DND-41 (cell line): ENCODE measurements around the gene HRH2.

Source experiments
- ATAC-seq: fragments of 200-7000 bp; cut with Tn5 transposase; 3 replicates; pipeline ENCODE4 v1.9.1; 2021; ENCODE audit warnings: low read depth; ENCODE audit not compliant: insufficient read depth
- DNase-seq: peaks from one replicate; pipeline ENCODE4 v3.0.0-alpha.2; 2020
- H2AFZ ChIP-seq: 2 replicates; pipeline ENCODE4 v1.6.0; 2012; ENCODE audit warnings: low read depth, low read length
- H3K27ac ChIP-seq: 2 replicates; pipeline ENCODE4 v1.5.1; 2012; ENCODE audit warnings: low read length, inconsistent platforms
- H3K27me3 ChIP-seq: fragments of 200-600 bp; sonication (generic); 2 replicates; pipeline ENCODE4 v1.6.0; 2012; ENCODE audit warnings: low read length, mild to moderate bottlenecking, inconsistent platforms; ENCODE audit not compliant: insufficient read depth, poor library complexity
- H3K36me3 ChIP-seq: 2 replicates; pipeline ENCODE4 v1.5.1; 2012; ENCODE audit warnings: low read length, inconsistent platforms; ENCODE audit not compliant: insufficient read depth
- H3K4me1 ChIP-seq: 2 replicates; pipeline ENCODE4 v1.5.1; 2012; ENCODE audit warnings: mild to moderate bottlenecking, low read length; ENCODE audit not compliant: insufficient read depth
- H3K4me2 ChIP-seq: 2 replicates; pipeline ENCODE4 v1.6.0; 2012; ENCODE audit warnings: mild to moderate bottlenecking, moderate library complexity, low read length, inconsistent platforms; ENCODE audit not compliant: insufficient read depth
- H3K4me3 ChIP-seq, 2 experiments: fragments of 200-600 bp in 1 of 2; shearing (Covaris generic) in 1 of 2; 2 replicates each; pipeline ENCODE4 v1.5.1; 2012 to 2016; ENCODE audit warnings: inconsistent platforms in 2 of 2, low read length in 2 of 2, mild to moderate bottlenecking in 2 of 2, low read depth in 1 of 2, moderate library complexity in 1 of 2
- H3K79me2 ChIP-seq: 2 replicates; pipeline ENCODE4 v1.6.0; 2012; ENCODE audit warnings: low read length, inconsistent platforms; ENCODE audit not compliant: insufficient read depth
- H3K9ac ChIP-seq: 2 replicates; pipeline ENCODE4 v1.6.0; 2012; ENCODE audit warnings: low read depth, mild to moderate bottlenecking, inconsistent platforms, low read length, moderate library complexity
- H3K9me3 ChIP-seq: 2 replicates; pipeline ENCODE4 v1.5.1; 2012; ENCODE audit warnings: low read length, moderate library complexity, mild to moderate bottlenecking, inconsistent platforms; ENCODE audit not compliant: insufficient read depth, severe bottlenecking
- H4K20me1 ChIP-seq: 2 replicates; pipeline ENCODE4 v1.6.0; 2012; ENCODE audit warnings: low read length; ENCODE audit not compliant: insufficient read depth
- CTCF ChIP-seq: IDR thresholded peaks from 2 replicates; pipeline ENCODE4 v1.5.1; 2012; ENCODE audit warnings: borderline replicate concordance, low read length, moderate library complexity, mild to moderate bottlenecking; ENCODE audit not compliant: poor library complexity, severe bottlenecking; ENCODE audit errors: extremely low read depth
- EZH2 ChIP-seq: IDR thresholded peaks from 3 replicates; pipeline ENCODE4 v1.6.1; 2012; ENCODE audit warnings: borderline replicate concordance, low read depth, mild to moderate bottlenecking, moderate library complexity, low read length, inconsistent platforms; ENCODE audit not compliant: severe bottlenecking

The HRH2 gene

GRCh38 chr5:175745210-175745609, 87.3 kb downstream of the HRH2 start:
- ATAC-seq (no peak), DNase-seq (no peak)
- TF ChIP-seq CTCF (no peak), EZH2 (no peak)
- H3K27ac ChIP-seq, result no peak overlapping the region
- H3K9me3 ChIP-seq, result no peaks in the 10 kb centered on the region
- H3K4me3 ChIP-seq, result no peak overlapping the region
- H2AFZ ChIP-seq, result no peak overlapping the region
- no peaks in the 10 kb centered on the region for H3K4me1 ChIP-seq
- H3K79me2 ChIP-seq, result no peaks in the 10 kb centered on the region
- no peaks in the 10 kb centered on the region for H3K36me3 ChIP-seq
- H3K9ac ChIP-seq, result no peak overlapping the region
- H3K4me2 ChIP-seq, result no peak overlapping the region
- H3K27me3 ChIP-seq, result peaks cover 8% of the 10 kb centered on the region
- H4K20me1 ChIP-seq, result peaks cover 2% of the 10 kb centered on the region; the same call in 1 of the 2 replicates

- DNase-seq, result no peak
- no peak overlapping the region for H2AFZ ChIP-seq
- no peak overlapping the region for H3K4me3 ChIP-seq
- no peaks in the 10 kb centered on the region for H3K36me3 ChIP-seq
- no peaks in the 10 kb centered on the region for H3K9me3 ChIP-seq
- H3K4me1 ChIP-seq, result no peaks in the 10 kb centered on the region
- H3K27ac ChIP-seq, result no peak overlapping the region
- no peak overlapping the region for H3K4me2 ChIP-seq
- H3K27me3 ChIP-seq, result peaks cover 8% of the 10 kb centered on the region
- no peak overlapping the region for H3K9ac ChIP-seq
- TF ChIP-seq EZH2, result no peak
- TF ChIP-seq CTCF, result no peak
- H4K20me1 ChIP-seq, result peaks cover 2% of the 10 kb centered on the region; the same call in 1 of the 2 replicates
- H3K79me2 ChIP-seq, result no peaks in the 10 kb centered on the region
- ATAC-seq, result peak; percentile 67; the same call in 2 of the 3 replicates
Measured at GRCh38 chr5:175746851-175747250, 89.0 kb downstream of the HRH2 start.

GRCh38 chr5:175747539-175748060, 89.7 kb downstream of the HRH2 start:
- H3K4me1 ChIP-seq, result no peaks in the 10 kb centered on the region
- DNase-seq, result no peak
- no peak for ATAC-seq

More at GRCh38 chr5:175747539-175748060, 89.7 kb downstream of the HRH2 start:
- Histone ChIP-seq H3K36me3 (no peaks in the 10 kb centered on the region), H4K20me1 (peaks cover 2% of the 10 kb centered on the region; the same call in 1 of the 2 replicates), H2AFZ (no peak overlapping the region), H3K27ac (no peak overlapping the region), H3K4me3 (no peak overlapping the region), H3K79me2 (no peaks in the 10 kb centered on the region), H3K9me3 (no peaks in the 10 kb centered on the region), H3K4me2 (no peak overlapping the region), H3K9ac (no peak overlapping the region), H3K27me3 (peaks cover 8% of the 10 kb centered on the region)
- no peak for TF ChIP-seq EZH2
- no peak for TF ChIP-seq CTCF
